ENCODE measurements around the gene SRRM4.

- TF ChIP-seq, protein P1, sequence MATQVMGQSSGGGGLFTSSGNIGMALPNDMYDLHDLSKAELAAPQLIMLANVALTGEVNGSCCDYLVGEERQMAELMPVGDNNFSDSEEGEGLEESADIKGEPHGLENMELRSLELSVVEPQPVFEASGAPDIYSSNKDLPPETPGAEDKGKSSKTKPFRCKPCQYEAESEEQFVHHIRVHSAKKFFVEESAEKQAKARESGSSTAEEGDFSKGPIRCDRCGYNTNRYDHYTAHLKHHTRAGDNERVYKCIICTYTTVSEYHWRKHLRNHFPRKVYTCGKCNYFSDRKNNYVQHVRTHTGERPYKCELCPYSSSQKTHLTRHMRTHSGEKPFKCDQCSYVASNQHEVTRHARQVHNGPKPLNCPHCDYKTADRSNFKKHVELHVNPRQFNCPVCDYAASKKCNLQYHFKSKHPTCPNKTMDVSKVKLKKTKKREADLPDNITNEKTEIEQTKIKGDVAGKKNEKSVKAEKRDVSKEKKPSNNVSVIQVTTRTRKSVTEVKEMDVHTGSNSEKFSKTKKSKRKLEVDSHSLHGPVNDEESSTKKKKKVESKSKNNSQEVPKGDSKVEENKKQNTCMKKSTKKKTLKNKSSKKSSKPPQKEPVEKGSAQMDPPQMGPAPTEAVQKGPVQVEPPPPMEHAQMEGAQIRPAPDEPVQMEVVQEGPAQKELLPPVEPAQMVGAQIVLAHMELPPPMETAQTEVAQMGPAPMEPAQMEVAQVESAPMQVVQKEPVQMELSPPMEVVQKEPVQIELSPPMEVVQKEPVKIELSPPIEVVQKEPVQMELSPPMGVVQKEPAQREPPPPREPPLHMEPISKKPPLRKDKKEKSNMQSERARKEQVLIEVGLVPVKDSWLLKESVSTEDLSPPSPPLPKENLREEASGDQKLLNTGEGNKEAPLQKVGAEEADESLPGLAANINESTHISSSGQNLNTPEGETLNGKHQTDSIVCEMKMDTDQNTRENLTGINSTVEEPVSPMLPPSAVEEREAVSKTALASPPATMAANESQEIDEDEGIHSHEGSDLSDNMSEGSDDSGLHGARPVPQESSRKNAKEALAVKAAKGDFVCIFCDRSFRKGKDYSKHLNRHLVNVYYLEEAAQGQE (IDR thresholded peaks at IDR 0.05; ENCODE audit: low read depth) = no peak
- TF ChIP-seq EP300 (IDR thresholded peaks at IDR 0.05; ENCODE audit: borderline replicate concordance) (no peak), FOXM1 (IDR thresholded peaks at IDR 0.05; ENCODE audit: borderline replicate concordance, low read depth) (no peak), CEBPB (IDR thresholded peaks at IDR 0.05) (no peak), YY1 (IDR thresholded peaks at IDR 0.05; ENCODE audit: low read depth) (no peak), RAD21 (IDR thresholded peaks at IDR 0.05; ENCODE audit: low read depth) (no peak), TAF1 (IDR thresholded peaks at IDR 0.05; ENCODE audit: low read depth) (no peak), CREB1 (IDR thresholded peaks at IDR 0.05; ENCODE audit: low read depth) (no peak), TEAD4 (IDR thresholded peaks at IDR 0.05) (no peak), NFIC (IDR thresholded peaks at IDR 0.05) (no peak), EGR1 (IDR thresholded peaks at IDR 0.05) (no peak)
- TF ChIP-seq, protein P2, sequence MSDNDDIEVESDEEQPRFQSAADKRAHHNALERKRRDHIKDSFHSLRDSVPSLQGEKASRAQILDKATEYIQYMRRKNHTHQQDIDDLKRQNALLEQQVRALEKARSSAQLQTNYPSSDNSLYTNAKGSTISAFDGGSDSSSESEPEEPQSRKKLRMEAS (IDR thresholded peaks at IDR 0.05) = no peak
- TF ChIP-seq, protein P3, sequence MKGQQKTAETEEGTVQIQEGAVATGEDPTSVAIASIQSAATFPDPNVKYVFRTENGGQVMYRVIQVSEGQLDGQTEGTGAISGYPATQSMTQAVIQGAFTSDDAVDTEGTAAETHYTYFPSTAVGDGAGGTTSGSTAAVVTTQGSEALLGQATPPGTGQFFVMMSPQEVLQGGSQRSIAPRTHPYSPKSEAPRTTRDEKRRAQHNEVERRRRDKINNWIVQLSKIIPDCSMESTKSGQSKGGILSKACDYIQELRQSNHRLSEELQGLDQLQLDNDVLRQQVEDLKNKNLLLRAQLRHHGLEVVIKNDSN (IDR thresholded peaks at IDR 0.05) = no peak
Measured at GRCh38 chr12:119008691-119009221, 27.4 kb downstream of the SRRM4 start.
